ENCODE data around the gene ADH7.
"Not testable (repeated sequence)": the region's sequence is repeated elsewhere in the genome, so short reads cannot be mapped to it uniquely, and the experiment has no call there.

Gene ADH7

GRCh38 chr4:99379571-99379970, 55.6 kb downstream of the ADH7 start:
- no peak for DNase-seq (ENCODE audit: low spot score)

- no peak for DNase-seq (ENCODE audit: low spot score)
Measured at GRCh38 chr4:99378876-99379275, 56.3 kb downstream of the ADH7 start.

DNA sequence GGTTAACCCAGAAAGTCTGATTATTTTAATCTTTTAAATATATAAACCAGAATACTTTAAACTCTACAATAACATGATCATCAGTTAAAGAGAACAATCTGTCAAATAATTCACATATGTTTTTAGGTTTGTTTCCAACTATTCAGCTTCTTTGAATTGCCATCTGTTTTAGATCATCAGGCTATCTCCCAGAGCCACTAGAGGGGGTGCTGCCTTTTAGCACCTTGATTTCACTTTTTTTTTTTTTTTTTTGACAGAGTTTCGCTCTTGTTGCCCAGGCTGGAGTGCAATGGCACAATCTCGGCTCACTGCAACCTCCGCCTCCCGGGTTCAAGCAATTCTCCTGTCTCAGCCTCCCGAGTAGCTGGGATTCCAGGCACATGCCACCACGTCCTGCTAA, 57.8 kb downstream of the ADH7 start:
- not testable (repeated sequence) for DNase-seq (ENCODE audit: low spot score)

GRCh38 chr4:99372464-99372863, 62.7 kb downstream of the ADH7 start:
- not testable (repeated sequence) for DNase-seq (ENCODE audit: low spot score)

DNA sequence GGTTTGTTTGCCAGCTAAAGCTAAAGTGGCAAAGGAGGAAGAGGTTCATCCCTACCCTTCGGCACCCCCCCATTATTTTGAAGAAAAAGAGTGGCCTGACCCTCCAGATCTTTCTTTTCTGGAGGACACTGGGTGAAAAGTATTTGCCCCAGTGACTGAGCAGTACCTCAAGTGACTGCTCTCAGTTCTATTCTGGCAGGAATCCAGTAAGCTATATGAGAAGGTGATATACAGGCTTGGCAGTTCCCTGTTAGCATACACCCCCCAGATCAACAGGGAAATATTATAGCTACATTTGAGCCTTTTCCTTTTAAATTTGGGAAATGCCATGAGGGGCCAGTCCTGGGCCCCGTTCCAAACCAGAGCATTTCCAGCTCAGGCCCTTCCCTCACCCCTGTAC, 67.3 kb downstream of the ADH7 start:
- not testable (repeated sequence) for DNase-seq (ENCODE audit: low spot score)

DNA sequence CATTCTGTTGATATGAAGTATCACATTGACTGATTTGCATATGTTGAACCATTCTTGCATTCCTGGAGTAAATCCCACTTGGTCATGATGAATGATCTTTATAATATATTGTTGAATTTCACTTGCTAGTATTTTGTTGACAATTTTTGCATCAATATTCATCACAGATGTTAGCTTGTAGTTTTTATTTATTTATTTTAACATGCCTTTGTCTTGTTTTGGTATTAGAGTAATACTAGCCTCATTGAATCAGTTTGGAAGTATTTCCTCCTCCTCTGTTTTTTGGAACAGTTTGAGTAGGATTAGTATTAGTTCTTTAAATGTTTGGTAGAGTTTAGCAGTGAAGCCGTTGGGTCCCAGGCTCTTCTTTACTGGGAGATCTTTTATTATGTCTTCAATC, 68.7 kb downstream of the ADH7 start:
- no peak for DNase-seq (ENCODE audit: low spot score)

DNA sequence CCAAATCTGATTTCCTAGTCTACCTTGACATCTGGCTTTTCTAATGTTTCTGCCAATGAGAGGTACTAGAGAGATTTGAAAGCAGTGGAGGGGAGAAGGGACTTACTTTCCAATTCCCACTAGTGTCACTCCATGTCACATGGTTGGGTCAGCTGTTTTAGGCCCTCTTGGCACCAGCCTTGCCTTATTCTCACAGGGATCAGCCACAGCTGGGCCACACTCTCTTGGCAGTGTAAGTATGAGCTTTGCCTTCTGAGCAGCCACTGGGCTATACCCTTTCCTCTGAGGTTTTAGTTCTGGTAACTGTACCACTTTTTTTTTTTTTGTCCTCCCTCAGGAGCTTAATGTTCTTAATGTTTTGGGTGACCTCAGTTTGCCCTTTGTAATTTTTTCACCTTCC, 72.4 kb downstream of the ADH7 start:
- DNase-seq (ENCODE audit: low spot score): no peak

Data from putamen (tissue), 1 donor.